ENCODE results near the gene NUDT9. TPM values are rescaled to one million over a fixed set of nuclear protein-coding genes. Genes with fewer than 3 reads are reported as not detected.
A peak's percentile ranks its signal among the peaks of the same experiment; 100 is the strongest.
"Not testable (repeated sequence)": the region's sequence is repeated elsewhere in the genome, so short reads cannot be mapped to it uniquely, and the experiment has no call there.

Gene NUDT9
- total and polyA plus RNA-seq, 2 donors = 16.6 to 42.0 TPM

- Histone ChIP-seq H3K36me3 (ENCODE audit: insufficient read depth) (no peaks in the 10 kb centered on the region), H3K4me1 (ENCODE audit: insufficient read depth) (no peaks in the 10 kb centered on the region), H3K27ac (ENCODE audit: low read depth) (no peak overlapping the region), H3K4me3 (ENCODE audit: low read depth, low read length) (no peak overlapping the region)
- no peak for DNase-seq (ENCODE audit: extremely low spot score)
- 41% methylated on average over 5 of the region's 5 CpGs for WGBS
Observed at GRCh38 chr4:87419578-87420249, 2.7 kb upstream of the NUDT9 start.

DNA sequence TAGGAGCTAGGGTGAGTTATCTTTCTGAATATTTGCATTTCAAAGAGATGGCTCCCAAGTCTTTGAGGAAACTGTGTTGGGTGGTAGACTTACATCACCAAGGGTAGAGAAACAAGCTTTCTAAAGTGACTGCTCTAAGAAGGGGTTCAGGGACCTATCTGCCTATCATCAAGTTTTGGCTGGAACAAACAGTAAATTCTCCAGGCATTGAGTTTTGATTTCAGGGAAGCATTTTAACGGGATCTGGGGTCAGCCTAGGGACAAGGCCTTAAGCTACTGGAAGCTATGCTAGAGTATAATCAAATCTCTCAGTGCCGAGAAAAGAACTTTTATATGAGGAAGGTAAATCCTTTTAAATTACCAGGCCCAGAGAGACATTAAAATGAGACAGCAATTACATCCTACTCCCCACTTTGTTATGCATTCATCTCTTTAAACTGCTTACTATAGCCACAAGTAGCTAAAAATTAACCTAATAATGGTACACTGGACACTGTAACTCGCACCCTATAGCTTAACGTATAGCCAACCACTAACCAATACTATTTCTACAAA is 2.0 kb upstream of the NUDT9 start:
- Histone ChIP-seq H3K4me3 (ENCODE audit: low read depth, low read length) (no peak overlapping the region), H3K4me1 (ENCODE audit: insufficient read depth) (no peaks in the 10 kb centered on the region), H3K36me3 (ENCODE audit: insufficient read depth) (no peaks in the 10 kb centered on the region), H3K27ac (ENCODE audit: low read depth) (no peak overlapping the region)
- 66% methylated on average over 4 of the region's 4 CpGs for WGBS
- DNase-seq (ENCODE audit: extremely low spot score) = no peak

DNA sequence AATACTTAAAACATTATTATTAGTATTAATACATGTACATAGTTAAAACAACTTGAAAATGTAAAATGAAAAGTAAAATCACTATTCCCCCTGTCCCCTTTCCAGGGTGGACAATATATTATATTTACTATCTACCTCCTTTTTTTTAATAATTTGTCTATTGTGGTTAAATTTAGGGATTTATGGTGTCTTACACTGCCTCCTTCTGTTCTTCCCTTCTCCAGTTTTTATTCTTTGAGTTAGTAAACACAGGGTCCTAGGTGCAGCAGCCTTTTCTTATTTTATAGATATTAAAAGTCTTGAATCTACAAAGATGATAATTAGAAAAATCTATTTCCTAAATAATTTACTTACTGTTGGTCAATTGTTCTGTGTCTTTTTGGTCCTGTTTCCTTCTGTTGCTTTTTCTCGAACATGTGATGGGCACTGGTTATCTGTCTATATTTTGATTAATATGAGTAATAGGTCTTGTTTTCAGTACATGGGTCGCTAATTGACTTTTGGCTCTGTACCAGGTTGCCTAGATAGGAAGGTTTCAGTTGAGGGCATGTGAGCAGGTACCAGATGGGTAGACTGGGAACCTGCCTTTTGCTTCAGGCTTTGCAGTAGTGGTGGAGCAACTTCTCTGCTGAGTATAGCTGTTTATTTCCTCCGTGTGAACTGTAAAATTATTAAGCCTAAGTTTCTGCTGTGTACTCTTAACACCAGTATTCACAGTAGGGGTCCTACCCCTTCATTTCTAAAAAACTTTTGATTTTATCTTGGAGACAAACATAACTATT is 1.1 kb downstream of the NUDT9 start:
- Histone ChIP-seq H3K4me1 (ENCODE audit: insufficient read depth) (no peaks in the 10 kb centered on the region), H3K36me3 (ENCODE audit: insufficient read depth) (no peaks in the 10 kb centered on the region), H3K27ac (ENCODE audit: low read depth) (no peak overlapping the region), H3K4me3 (ENCODE audit: low read depth, low read length) (peak overlapping the region; percentile 83)
- no peak for DNase-seq (ENCODE audit: extremely low spot score)
- 24% methylated on average over 3 of the region's 3 CpGs for WGBS

- DNase-seq (ENCODE audit: extremely low spot score); H3K4me3 ChIP-seq (ENCODE audit: low read depth, low read length); H3K4me1 ChIP-seq (ENCODE audit: insufficient read depth); H3K27ac ChIP-seq (ENCODE audit: low read depth); H3K36me3 ChIP-seq (ENCODE audit: insufficient read depth): not testable (repeated sequence)
- WGBS = 90% methylated on average over 22 of the region's 22 CpGs
Observed at GRCh38 chr4:87424099-87424543, 1.7 kb downstream of the NUDT9 start.

GRCh38 chr4:87425711-87426110 is 3.3 kb downstream of the NUDT9 start:
- no peak for DNase-seq (ENCODE audit: extremely low spot score)
- Histone ChIP-seq H3K4me1 (ENCODE audit: insufficient read depth) (no peaks in the 10 kb centered on the region), H3K27ac (ENCODE audit: low read depth) (no peak overlapping the region), H3K36me3 (ENCODE audit: insufficient read depth) (no peaks in the 10 kb centered on the region), H3K4me3 (ENCODE audit: low read depth, low read length) (no peak overlapping the region)
- WGBS = 97% methylated on average over 2 of the region's 2 CpGs

GRCh38 chr4:87426865-87427517 is 4.6 kb downstream of the NUDT9 start:
- Histone ChIP-seq H3K36me3 (ENCODE audit: insufficient read depth) (no peaks in the 10 kb centered on the region), H3K4me3 (ENCODE audit: low read depth, low read length) (no peak overlapping the region), H3K4me1 (ENCODE audit: insufficient read depth) (no peaks in the 10 kb centered on the region), H3K27ac (ENCODE audit: low read depth) (no peak overlapping the region)
- DNase-seq (ENCODE audit: extremely low spot score) = no peak
- 92% methylated on average over 3 of the region's 3 CpGs for WGBS

DNA sequence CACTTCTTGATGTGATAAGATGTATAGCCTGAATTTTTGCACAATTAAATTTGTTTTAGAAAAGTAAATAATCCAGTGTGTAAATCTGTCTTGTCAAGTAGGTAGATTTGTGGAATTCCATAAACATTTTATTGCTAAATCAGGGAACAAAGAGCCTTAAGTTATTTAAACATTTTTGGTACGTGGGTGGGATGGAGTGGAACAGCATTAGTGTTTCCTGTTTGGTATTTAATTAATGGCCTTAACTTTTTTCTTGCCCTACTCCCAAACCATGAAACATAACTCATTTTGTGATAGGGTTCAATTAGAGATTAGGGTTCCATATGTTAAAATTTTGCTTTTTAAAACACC is 5.1 kb downstream of the NUDT9 start:
- WGBS = 37% methylated on average over 1 of the region's 1 CpG
- H3K4me3 ChIP-seq (ENCODE audit: low read depth, low read length) = no peak overlapping the region
- H3K27ac ChIP-seq (ENCODE audit: low read depth) = no peak overlapping the region
- H3K4me1 ChIP-seq (ENCODE audit: insufficient read depth) = no peaks in the 10 kb centered on the region
- DNase-seq (ENCODE audit: extremely low spot score) = no peak
- no peaks in the 10 kb centered on the region for H3K36me3 ChIP-seq (ENCODE audit: insufficient read depth)

DNA sequence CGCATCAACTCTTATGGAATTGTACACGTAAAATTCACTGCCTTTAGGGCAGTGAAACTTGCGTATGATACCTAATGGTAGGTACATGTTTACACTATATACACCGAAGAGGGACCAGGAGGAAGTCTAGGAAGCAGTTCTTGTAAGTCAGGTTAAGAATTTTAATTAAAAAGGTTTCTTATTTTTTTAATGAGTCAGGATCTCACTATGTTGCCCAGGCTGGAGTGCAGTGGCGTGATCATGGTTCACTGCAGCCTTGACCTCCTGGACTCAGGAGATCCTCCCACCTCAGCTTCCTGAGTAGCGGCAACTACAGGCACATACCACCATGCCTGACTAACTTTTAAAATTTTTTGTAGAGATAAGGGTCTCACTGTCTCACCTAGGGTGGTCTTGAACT is 6.6 kb downstream of the NUDT9 start:
- Histone ChIP-seq H3K27ac (ENCODE audit: low read depth) (no peak overlapping the region), H3K36me3 (ENCODE audit: insufficient read depth) (no peaks in the 10 kb centered on the region), H3K4me3 (ENCODE audit: low read depth, low read length) (no peak overlapping the region), H3K4me1 (ENCODE audit: insufficient read depth) (no peaks in the 10 kb centered on the region)
- DNase-seq (ENCODE audit: extremely low spot score) = no peak
- 95% methylated on average over 6 of the region's 6 CpGs for WGBS

DNA sequence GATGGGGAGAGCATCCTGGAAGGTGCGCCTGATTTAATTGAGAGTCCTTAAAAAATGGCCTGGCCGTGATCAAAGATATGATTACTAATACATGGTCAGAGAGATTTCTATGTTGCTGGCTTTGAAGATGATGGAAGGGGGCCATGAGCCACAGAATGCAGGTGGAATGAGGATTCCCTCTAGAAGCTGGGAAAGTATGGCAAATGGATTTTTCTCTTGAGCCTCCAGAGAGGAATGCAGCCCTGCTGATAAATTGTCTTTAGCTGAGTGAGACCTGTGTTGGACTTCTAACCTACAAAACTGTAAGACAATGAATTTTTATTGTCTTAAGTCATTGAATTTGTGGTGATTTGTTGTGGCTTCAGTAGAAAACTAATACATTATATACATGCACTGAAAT is 7.7 kb downstream of the NUDT9 start:
- Histone ChIP-seq H3K36me3 (ENCODE audit: insufficient read depth) (no peaks in the 10 kb centered on the region), H3K4me1 (ENCODE audit: insufficient read depth) (no peaks in the 10 kb centered on the region), H3K27ac (ENCODE audit: low read depth) (no peak overlapping the region), H3K4me3 (ENCODE audit: low read depth, low read length) (no peak overlapping the region)
- WGBS = 95% methylated on average over 2 of the region's 2 CpGs
- no peak for DNase-seq (ENCODE audit: extremely low spot score)

DNA sequence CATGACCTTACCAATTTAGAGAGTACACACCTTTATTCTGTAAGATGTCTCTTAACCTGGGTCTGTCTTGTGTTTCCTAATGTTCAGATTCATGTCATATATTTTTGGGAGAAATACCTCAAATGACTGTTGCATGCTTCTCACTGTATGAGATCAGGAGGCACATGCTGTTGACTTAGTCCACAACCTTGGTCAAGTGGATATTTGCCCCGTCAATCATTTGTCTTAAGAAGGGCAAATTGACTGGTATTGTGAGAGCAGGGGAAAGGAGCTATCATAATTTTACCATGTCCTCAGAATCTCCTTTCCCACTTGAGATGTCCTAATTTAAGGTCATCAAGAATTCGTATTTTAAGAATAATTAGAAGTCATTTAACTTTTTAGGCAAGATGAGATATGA is 11.0 kb downstream of the NUDT9 start:
- no peaks in the 10 kb centered on the region for H3K4me1 ChIP-seq (ENCODE audit: insufficient read depth)
- WGBS = 96% methylated on average over 2 of the region's 2 CpGs
- no peak overlapping the region for H3K4me3 ChIP-seq (ENCODE audit: low read depth, low read length)
- no peaks in the 10 kb centered on the region for H3K36me3 ChIP-seq (ENCODE audit: insufficient read depth)
- H3K27ac ChIP-seq (ENCODE audit: low read depth) = no peak overlapping the region
- DNase-seq (ENCODE audit: extremely low spot score) = no peak

GRCh38 chr4:87442889-87443288 is 20.5 kb downstream of the NUDT9 start:
- H3K4me3 ChIP-seq (ENCODE audit: low read depth, low read length) = no peak overlapping the region
- DNase-seq (ENCODE audit: extremely low spot score) = no peak
- 95% methylated on average over 3 of the region's 3 CpGs for WGBS
- no peaks in the 10 kb centered on the region for H3K4me1 ChIP-seq (ENCODE audit: insufficient read depth)
- H3K27ac ChIP-seq (ENCODE audit: low read depth) = no peak overlapping the region
- H3K36me3 ChIP-seq (ENCODE audit: insufficient read depth) = no peaks in the 10 kb centered on the region

DNA sequence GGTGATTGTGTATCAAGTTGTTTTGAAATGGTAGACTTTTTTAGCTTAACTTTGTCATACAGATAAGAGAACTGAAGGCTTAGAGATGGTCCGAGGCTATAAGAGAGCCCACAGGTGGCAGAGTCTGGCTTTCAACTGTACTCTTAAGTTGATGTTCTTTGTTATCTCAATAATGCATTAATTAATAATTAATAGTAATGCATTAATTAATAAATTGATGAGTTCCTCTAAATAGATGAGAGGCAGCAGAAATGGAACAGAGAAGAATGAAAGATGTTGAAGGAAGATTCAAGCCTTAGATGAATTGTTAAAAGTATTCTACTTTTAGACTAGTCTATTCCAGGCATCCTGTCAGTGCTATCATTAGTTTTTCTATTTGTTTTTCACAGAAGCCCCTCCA is 22.4 kb downstream of the NUDT9 start:
- H3K27ac ChIP-seq (ENCODE audit: low read depth) = no peak overlapping the region
- no peak for DNase-seq (ENCODE audit: extremely low spot score)
- 92% methylated on average over 1 of the region's 1 CpG for WGBS
- no peak overlapping the region for H3K4me3 ChIP-seq (ENCODE audit: low read depth, low read length)
- H3K36me3 ChIP-seq (ENCODE audit: insufficient read depth) = no peaks in the 10 kb centered on the region
- no peaks in the 10 kb centered on the region for H3K4me1 ChIP-seq (ENCODE audit: insufficient read depth)

GRCh38 chr4:87445964-87446363 is 23.6 kb downstream of the NUDT9 start:
- no peak overlapping the region for H3K4me3 ChIP-seq (ENCODE audit: low read depth, low read length)
- no peaks in the 10 kb centered on the region for H3K36me3 ChIP-seq (ENCODE audit: insufficient read depth)
- H3K4me1 ChIP-seq (ENCODE audit: insufficient read depth) = no peaks in the 10 kb centered on the region
- no peak for DNase-seq (ENCODE audit: extremely low spot score)
- 74% methylated on average over 3 of the region's 3 CpGs for WGBS
- no peak overlapping the region for H3K27ac ChIP-seq (ENCODE audit: low read depth)

DNA sequence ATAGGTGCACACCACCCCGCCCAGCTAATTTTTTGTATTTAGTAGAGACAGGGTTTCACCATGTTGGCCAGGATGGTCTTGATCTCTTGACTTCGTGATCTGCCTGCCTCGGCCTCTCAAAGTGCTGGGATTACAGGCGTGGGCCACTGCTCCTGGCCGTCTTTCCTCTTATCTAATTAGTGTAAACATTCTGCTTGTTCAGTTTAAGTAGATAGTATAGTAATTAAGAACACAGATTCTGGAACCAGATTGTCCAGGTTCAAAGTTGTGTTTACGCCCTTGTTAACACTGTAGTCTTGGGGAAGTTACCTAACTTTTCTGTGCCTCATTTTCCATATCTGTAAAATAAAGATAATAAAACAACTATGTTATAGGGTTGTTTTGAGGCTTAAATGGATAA is 24.0 kb downstream of the NUDT9 start:
- H3K36me3 ChIP-seq (ENCODE audit: insufficient read depth); H3K4me3 ChIP-seq (ENCODE audit: low read depth, low read length); H3K4me1 ChIP-seq (ENCODE audit: insufficient read depth); H3K27ac ChIP-seq (ENCODE audit: low read depth); DNase-seq (ENCODE audit: extremely low spot score): not testable (repeated sequence)
- 81% methylated on average over 6 of the region's 6 CpGs for WGBS

Measured in urinary bladder (tissue), 4 donors.